Prostate gland (tissue), 2 donors: Measurements from ENCODE around the gene TPT1. TPM values are rescaled to one million over a fixed set of nuclear protein-coding genes. Genes with fewer than 3 reads are reported as not detected.

Source experiments
- DNase-seq: peaks from one replicate; pipeline ENCODE4 v3.0.0-alpha.2; 2019; ENCODE audit warnings: low spot score
- H3K27ac ChIP-seq, 2 donors: fragments of 200-600 bp; sonication (generic); 2 replicates each; pipeline ENCODE4 v1.5.1; 2017 to 2019
- H3K27me3 ChIP-seq: fragments of 200-600 bp; sonication (generic); replicated peaks from 2 replicates; pipeline ENCODE4 v1.5.1; 2019; ENCODE audit not compliant: insufficient read depth
- H3K36me3 ChIP-seq, 2 donors: fragments of 200-600 bp; sonication (generic); 1 replicate in 1 of 2; 2 replicates in 1 of 2; pipeline versions ENCODE4 v1.5.1 to v1.8.1; 2017 to 2019
- H3K4me1 ChIP-seq: fragments of 200-600 bp; sonication (generic); replicated peaks from 2 replicates; pipeline ENCODE4 v1.5.1; 2019
- H3K4me3 ChIP-seq, 2 donors: fragments of 200-600 bp; sonication (generic); 2 replicates each; pipeline ENCODE4 v1.5.1; 2017 to 2019
- H3K9me3 ChIP-seq: fragments of 200-600 bp; sonication (generic); 2 replicates; pipeline ENCODE4 v1.5.1; 2017
- POLR2A ChIP-seq: fragments of 450-650 bp; IDR thresholded peaks from one replicate; pipeline ENCODE4 v1.6.1; 2016; ENCODE audit warnings: antibody characterized with exemption, mild to moderate bottlenecking
- POLR2AphosphoS5 ChIP-seq: sonication (generic); formaldehyde crosslinking; IDR thresholded peaks from one replicate; pipeline ENCODE4 v1.6.1; 2017; ENCODE audit warnings: antibody characterized with exemption
- WGBS: methylation state at CpG from one replicate; pipeline ENCODE4 v1.1.5; 2018; 5-methylcytosine and 5-hydroxymethylcytosine counted together
- intact Hi-C: fragments of 100-400 bp; cut with DNase I; formaldehyde crosslinking; loops from one replicate; pipeline ENCODE4 v1.14.2; 2022
- total RNA-seq, 2 donors: library from RNA; depleted of rRNA; stranded (reverse); fragments of >200 nt; gene quantifications; one replicate each; pipeline ENCODE4 v1.1.0, GENCODE V29; 2016
- TF ChIP-seq, protein P1 (sequence below), 4 experiments: fragments of 200-600 bp in 2 of 4; fragments of 450-650 bp in 2 of 4; sonication (generic) in 2 of 4; IDR thresholded peaks; 1 replicate in 3 of 4; 2 replicates in 1 of 4; pipeline ENCODE4 v1.5.1; 2016 to 2019; ENCODE audit warnings: antibody characterized with exemption in 4 of 4, mild to moderate bottlenecking in 2 of 4, moderate library complexity in 2 of 4

Gene TPT1
- total RNA-seq, 2 donors from 2014 or later: 1,725 to 2,682 TPM

DNA sequence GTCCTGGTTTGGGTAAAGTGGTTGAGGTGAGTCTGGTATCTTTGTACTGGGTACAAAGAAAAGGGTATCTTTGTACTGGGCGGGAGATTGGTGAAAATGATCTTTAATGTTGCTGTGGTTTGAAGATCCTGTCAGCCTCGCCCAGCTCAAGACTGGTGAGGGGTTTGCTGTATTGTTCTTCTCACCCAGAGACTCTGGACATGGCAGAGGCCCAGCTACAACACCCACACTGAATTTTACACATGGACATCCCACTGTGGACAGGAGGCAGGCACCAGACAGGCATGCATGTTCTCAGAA lies 42.8 kb downstream of the TPT1 start:
- H3K27me3 ChIP-seq: no peaks in the 10 kb centered on the region
- 74% methylated on average over 2 of the region's 2 CpGs for WGBS
- H3K36me3 ChIP-seq: no peaks in the 10 kb centered on the region
- no peak overlapping the region for H3K4me3 ChIP-seq
- DNase-seq: no peak
- no peaks in the 10 kb centered on the region for H3K4me1 ChIP-seq
- no peak for TF ChIP-seq POLR2AphosphoS5
- TF ChIP-seq, protein P1, sequence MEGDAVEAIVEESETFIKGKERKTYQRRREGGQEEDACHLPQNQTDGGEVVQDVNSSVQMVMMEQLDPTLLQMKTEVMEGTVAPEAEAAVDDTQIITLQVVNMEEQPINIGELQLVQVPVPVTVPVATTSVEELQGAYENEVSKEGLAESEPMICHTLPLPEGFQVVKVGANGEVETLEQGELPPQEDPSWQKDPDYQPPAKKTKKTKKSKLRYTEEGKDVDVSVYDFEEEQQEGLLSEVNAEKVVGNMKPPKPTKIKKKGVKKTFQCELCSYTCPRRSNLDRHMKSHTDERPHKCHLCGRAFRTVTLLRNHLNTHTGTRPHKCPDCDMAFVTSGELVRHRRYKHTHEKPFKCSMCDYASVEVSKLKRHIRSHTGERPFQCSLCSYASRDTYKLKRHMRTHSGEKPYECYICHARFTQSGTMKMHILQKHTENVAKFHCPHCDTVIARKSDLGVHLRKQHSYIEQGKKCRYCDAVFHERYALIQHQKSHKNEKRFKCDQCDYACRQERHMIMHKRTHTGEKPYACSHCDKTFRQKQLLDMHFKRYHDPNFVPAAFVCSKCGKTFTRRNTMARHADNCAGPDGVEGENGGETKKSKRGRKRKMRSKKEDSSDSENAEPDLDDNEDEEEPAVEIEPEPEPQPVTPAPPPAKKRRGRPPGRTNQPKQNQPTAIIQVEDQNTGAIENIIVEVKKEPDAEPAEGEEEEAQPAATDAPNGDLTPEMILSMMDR (IDR thresholded peaks at IDR 0.05): no peak
- no peak for TF ChIP-seq POLR2A
- intact Hi-C loops: no loop called here
- no peak overlapping the region for H3K27ac ChIP-seq
- no peaks in the 10 kb centered on the region for H3K9me3 ChIP-seq

DNA sequence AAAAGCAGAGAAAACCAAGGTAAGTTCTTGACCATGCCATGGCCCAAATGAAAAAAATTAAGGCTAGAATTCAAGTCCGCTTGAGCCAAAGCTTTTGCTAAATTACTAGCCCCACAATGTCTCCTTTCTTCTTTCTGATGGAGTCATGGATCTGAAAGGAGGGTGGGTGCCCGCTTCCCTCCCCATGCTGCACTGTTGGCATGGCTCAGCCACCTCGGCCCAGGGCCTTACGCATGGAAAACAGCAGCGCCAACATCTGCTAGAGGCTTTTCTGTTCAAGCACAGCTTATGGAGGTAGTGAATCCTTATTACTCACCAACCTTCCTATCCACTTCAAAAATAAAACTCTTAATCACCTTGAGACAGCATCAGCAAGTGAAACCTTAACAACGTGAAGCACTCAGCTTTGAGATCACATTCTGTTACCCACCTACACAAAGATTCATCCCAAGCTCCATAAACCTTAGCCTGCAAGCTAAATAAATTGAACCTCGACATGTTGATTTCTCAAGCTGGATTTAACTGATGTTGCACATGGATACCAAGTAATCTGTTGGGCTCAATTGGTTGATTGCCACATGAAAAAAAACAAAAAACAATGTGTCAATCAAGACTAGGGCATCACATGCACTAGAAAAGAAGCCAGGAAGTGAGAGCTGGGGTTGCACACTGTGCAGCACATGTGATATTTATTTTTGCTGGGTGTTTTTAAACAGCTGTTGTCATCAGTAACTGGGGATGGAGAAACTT lies 43.4 kb downstream of the TPT1 start:
- no peaks in the 10 kb centered on the region for H3K4me1 ChIP-seq
- no peak overlapping the region for H3K27ac ChIP-seq
- no peak overlapping the region for H3K4me3 ChIP-seq
- WGBS: 81% methylated on average over 7 of the region's 7 CpGs
- DNase-seq: no peak
- no peaks in the 10 kb centered on the region for H3K36me3 ChIP-seq
- no peaks in the 10 kb centered on the region for H3K27me3 ChIP-seq
- no peak for TF ChIP-seq POLR2A
- TF ChIP-seq POLR2AphosphoS5: no peak
- intact Hi-C loops: no loop called here
- no peaks in the 10 kb centered on the region for H3K9me3 ChIP-seq

DNA sequence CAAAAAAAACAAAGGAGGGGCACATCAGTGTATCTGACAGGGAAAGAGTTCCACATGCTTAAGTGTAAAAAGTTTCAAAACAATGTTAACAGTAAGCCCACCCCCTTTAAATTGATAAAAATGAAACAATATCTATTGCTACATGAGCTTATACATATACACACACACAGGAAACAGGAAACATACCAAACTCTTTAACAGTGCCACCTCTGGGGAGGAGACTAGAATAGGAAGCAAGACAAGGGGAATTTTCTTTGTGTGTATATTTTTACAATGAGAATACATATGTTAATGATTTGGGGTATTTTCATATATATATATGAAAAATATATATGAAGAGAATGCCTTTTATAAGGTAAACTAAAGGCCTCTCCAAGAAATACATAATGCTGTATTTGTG lies 44.7 kb downstream of the TPT1 start:
- Histone ChIP-seq H3K4me1 (no peaks in the 10 kb centered on the region), H3K4me3 (no peak overlapping the region), H3K27ac (no peak overlapping the region), H3K27me3 (no peaks in the 10 kb centered on the region), H3K36me3 (no peaks in the 10 kb centered on the region), H3K9me3 (no peaks in the 10 kb centered on the region)
- intact Hi-C loops: no loop called here
- DNase-seq: no peak
- TF ChIP-seq, protein P1 (IDR thresholded peaks at IDR 0.05): no peak
- no peak for TF ChIP-seq POLR2AphosphoS5
- no peak for TF ChIP-seq POLR2A

DNA sequence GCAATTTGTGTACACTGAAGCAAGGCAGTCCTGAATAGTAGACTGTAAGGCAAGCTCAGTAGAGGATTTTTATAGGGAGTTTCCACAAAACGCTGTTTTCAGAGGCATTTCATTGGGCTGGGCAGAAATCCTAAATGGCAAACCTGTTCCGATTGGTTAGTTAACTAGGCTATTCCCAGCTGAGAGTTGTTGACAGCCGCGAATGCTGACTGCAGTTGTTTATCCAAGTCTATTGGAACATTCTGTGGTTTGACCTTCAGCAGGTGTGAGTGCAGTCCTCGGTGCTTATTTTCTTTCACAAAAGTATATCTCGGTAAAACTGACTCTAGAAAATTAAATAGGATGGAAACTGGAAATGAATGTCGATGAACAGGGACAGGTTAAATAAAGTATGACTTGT lies 45.4 kb downstream of the TPT1 start:
- H3K27ac ChIP-seq: no peak overlapping the region
- TF ChIP-seq POLR2AphosphoS5 (no peak), POLR2A (no peak)
- TF ChIP-seq, protein P1 (IDR thresholded peaks at IDR 0.05): no peak

DNA sequence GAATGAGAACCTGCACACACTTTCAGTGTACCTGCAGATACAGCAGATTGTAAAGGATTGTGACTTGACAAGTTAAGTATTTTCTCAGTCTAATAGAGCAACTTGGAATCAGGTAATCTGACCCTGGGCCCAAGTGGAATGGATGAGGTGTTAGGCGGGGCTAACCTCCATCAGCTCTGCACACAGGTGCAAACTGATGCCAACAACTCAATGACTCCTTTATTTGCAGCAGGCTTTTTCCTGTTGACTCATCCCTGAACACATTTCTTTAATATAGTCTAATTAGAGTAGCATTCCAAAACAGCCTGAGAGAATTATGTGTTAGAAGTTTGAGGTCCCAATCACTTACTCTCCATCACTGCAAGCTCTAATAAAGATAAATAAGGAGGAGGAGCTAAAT lies 48.8 kb downstream of the TPT1 start:
- H3K4me1 ChIP-seq: no peaks in the 10 kb centered on the region
- no peak overlapping the region for H3K4me3 ChIP-seq
- no peaks in the 10 kb centered on the region for H3K36me3 ChIP-seq
- H3K9me3 ChIP-seq: no peaks in the 10 kb centered on the region
- WGBS: 92% methylated on average over 1 of the region's 1 CpG
- no peak overlapping the region for H3K27ac ChIP-seq
- intact Hi-C loops: no loop called here
- DNase-seq: no peak
- no peaks in the 10 kb centered on the region for H3K27me3 ChIP-seq
- TF ChIP-seq POLR2AphosphoS5: no peak
- TF ChIP-seq POLR2A: no peak
- TF ChIP-seq, protein P1 (IDR thresholded peaks at IDR 0.05): no peak

More for the DNA sequence above, 45.4 kb downstream of the TPT1 start:
- no peaks in the 10 kb centered on the region for H3K9me3 ChIP-seq
- H3K27me3 ChIP-seq: no peaks in the 10 kb centered on the region
- no peak for DNase-seq
- no peaks in the 10 kb centered on the region for H3K4me1 ChIP-seq
- no peaks in the 10 kb centered on the region for H3K36me3 ChIP-seq
- 82% methylated on average over 7 of the region's 7 CpGs for WGBS
- intact Hi-C loops: no loop called here
- H3K4me3 ChIP-seq: no peak overlapping the region
